IPS-15b (cell line): ENCODE measurements around the gene SCMH1.
"Not testable (repeated sequence)": the region's sequence is repeated elsewhere in the genome, so short reads cannot be mapped to it uniquely, and the experiment has no call there.

Source experiments
- H3K27me3 ChIP-seq: one replicate; pipeline ENCODE4 v1.6.1; 2013; ENCODE audit warnings: low read length; ENCODE audit not compliant: control insufficient read depth, insufficient read depth
- H3K36me3 ChIP-seq: one replicate; pipeline ENCODE4 v1.6.1; 2013; ENCODE audit warnings: low read length; ENCODE audit not compliant: control insufficient read depth, insufficient read depth
- H3K4me1 ChIP-seq: one replicate; pipeline ENCODE4 v1.6.1; 2013; ENCODE audit warnings: mild to moderate bottlenecking, low read length; ENCODE audit not compliant: control insufficient read depth, insufficient read depth
- H3K4me3 ChIP-seq: one replicate; pipeline ENCODE4 v1.5.1; 2013; ENCODE audit warnings: low read depth, low read length
- H3K9ac ChIP-seq: one replicate; pipeline ENCODE4 v1.6.1; 2013; ENCODE audit warnings: low read depth, mild to moderate bottlenecking, low read length
- H3K9me3 ChIP-seq: one replicate; pipeline ENCODE4 v1.6.1; 2013; ENCODE audit warnings: mild to moderate bottlenecking, low read length; ENCODE audit not compliant: control insufficient read depth, insufficient read depth

Gene SCMH1

DNA sequence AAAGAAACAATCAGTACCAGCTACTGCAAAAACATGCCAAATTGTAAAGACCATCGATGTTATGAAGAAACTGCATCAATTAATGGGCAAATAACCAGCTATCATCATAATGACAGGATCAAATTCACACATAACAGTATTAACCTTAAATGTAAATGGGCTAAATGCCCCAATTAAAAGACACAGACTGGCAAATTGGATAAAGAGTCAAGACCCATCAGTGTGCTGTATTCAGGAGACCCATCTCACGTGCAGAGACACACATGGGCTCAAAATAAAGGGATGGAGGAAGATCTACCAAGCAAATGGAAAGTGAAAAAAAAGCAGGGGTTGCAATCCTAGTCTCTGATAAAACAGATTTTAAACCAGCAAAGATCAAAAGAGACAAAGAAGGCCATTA, 35.1 kb downstream of the SCMH1 start:
- H3K36me3 ChIP-seq, H3K9ac ChIP-seq, H3K9me3 ChIP-seq, H3K4me1 ChIP-seq, H3K27me3 ChIP-seq, H3K4me3 ChIP-seq: not testable (repeated sequence)

DNA sequence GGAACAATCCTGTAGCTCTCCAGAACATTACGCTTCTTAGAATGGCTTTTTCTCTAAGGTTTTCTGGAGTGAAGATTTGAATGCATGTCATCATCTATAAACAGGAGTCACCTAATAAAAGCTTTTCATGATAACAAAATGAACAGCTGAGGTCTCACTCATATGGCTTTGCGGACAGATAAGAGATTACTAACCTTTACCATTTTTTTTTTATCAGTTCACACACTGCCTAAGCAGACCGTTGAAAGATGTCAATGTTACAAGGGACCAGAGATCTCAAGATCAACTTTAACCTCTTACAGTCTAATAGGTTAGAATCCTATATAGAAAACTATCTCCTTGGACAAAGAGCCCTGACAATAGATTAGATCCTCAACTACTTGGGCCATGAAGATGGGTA, 41.4 kb downstream of the SCMH1 start:
- peaks cover 4% of the 10 kb centered on the region for H3K36me3 ChIP-seq
- H3K4me3 ChIP-seq: no peak overlapping the region
- H3K27me3 ChIP-seq: no peaks in the 10 kb centered on the region
- no peak overlapping the region for H3K9ac ChIP-seq
- no peaks in the 10 kb centered on the region for H3K4me1 ChIP-seq
- peaks cover 3% of the 10 kb centered on the region for H3K9me3 ChIP-seq

DNA sequence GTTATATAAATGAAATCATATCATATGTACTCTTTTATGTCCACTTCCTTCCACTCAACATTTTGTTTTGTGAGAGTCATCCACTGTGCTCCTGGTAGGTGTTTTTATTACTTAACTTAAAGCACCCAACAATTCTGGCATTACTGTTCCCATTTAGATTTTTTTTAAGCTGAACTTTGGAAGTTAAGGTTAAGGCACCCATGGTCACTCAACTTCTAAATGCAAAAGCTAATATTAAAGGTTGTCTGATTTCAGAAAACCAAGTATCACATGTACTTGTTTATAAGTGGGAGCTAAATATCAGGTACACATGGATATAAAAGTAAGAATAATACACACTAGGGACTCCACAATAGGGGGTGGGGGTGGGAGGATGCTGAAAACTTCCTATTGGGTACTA, 42.7 kb downstream of the SCMH1 start:
- no peaks in the 10 kb centered on the region for H3K9me3 ChIP-seq
- H3K36me3 ChIP-seq: no peaks in the 10 kb centered on the region
- no peak overlapping the region for H3K4me3 ChIP-seq
- H3K9ac ChIP-seq: no peak overlapping the region
- no peaks in the 10 kb centered on the region for H3K27me3 ChIP-seq
- H3K4me1 ChIP-seq: no peaks in the 10 kb centered on the region

DNA sequence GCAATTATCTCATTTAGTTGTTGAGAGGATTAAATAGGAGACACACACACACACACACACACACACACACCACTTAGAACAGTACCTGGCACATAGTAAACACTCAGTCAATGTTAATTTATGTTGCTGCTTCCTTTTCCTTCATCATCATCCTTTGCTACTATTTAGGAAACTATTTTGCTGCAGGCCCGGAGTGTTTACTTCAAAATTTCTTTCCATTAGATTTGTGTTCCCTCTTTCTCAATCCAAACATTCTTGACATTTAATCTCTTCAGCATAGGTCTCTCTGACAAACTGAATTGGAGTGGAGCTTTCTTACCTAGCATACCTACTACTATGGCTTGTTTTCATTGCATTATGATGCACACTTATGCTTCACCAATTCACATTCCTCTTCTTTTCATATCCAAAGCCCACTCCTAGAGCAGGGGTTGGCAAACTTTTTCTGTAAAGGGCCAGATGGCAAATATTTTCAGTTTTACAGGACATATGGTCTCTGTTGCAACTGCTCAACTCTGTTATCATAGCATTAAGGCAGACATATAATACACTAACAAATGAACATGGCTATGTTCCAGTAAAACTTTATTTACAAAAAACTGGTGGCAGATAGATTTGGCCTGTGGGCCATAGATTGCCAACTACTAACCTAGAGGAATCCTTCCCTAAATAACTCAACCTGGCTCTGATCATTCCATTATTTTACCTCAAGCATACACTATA, 49.5 kb downstream of the SCMH1 start:
- Histone ChIP-seq H3K36me3 (no peaks in the 10 kb centered on the region), H3K4me3 (no peak overlapping the region), H3K27me3 (no peaks in the 10 kb centered on the region), H3K9me3 (no peaks in the 10 kb centered on the region), H3K9ac (no peak overlapping the region), H3K4me1 (no peaks in the 10 kb centered on the region)

DNA sequence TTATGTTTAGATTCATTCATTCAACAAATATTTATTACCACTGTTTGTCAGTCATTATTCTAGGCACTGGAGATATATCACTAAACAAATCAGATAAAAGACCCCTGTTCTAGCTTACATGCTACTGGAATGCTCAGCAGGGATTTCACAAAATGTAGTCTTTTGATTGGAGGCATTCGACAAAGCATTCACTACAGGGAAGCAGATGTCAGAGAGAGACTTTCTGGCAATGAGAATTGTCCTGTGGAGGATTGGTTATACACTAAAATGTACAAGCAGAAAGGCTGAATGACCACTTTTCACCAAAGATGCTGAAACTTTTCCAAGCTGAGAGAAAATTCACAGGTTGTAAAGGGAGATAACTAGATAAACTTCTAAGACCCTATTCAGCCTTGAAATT, 57.7 kb downstream of the SCMH1 start:
- Histone ChIP-seq H3K36me3 (no peaks in the 10 kb centered on the region), H3K27me3 (no peaks in the 10 kb centered on the region), H3K4me1 (no peaks in the 10 kb centered on the region), H3K9ac (no peak overlapping the region), H3K4me3 (no peak overlapping the region), H3K9me3 (no peaks in the 10 kb centered on the region)

DNA sequence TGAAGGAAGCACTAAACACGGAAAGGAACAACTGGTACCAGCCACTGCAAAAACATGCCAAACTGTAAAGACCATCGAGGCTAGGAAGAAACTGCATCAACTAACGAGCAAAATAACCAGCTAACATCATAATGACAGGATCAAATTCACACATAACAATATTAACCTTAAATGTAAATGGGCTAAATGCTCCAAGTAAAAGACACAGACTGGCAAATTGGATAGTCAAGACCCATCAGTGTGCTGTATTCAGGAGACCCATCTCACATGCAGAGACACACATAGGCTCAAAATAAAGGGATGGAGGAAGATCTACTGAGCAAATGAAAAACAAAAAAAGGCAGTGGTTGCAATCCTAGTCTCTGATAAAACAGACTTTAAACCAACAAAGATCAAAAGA, 63.9 kb downstream of the SCMH1 start:
- not testable (repeated sequence) for H3K36me3 ChIP-seq, H3K9me3 ChIP-seq, H3K9ac ChIP-seq

DNA sequence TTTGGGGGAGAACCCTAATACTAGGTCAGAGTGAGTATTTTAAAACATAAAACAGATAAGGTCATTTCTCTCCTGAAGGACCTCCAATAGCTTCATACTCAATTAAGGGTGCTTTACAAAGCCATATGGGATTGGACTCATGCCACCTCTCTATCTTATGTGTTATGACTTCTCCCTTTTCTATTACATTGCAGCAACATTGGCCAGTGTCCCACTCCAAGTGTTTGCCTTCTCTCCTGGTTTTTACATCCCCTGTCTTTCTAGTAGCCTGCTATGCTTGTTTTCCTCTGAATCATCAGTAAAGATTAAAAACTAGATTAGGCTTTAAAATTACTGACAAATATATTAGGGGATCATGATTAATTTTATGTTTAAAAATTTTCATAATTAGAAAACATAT, 66.6 kb downstream of the SCMH1 start:
- no peaks in the 10 kb centered on the region for H3K36me3 ChIP-seq
- H3K4me1 ChIP-seq: no peaks in the 10 kb centered on the region
- no peak overlapping the region for H3K4me3 ChIP-seq
- peaks cover 8% of the 10 kb centered on the region for H3K9me3 ChIP-seq
- no peaks in the 10 kb centered on the region for H3K27me3 ChIP-seq
- no peak overlapping the region for H3K9ac ChIP-seq

More for the DNA sequence above, 63.9 kb downstream of the SCMH1 start:
- not testable (repeated sequence) for H3K27me3 ChIP-seq, H3K4me3 ChIP-seq, H3K4me1 ChIP-seq

DNA sequence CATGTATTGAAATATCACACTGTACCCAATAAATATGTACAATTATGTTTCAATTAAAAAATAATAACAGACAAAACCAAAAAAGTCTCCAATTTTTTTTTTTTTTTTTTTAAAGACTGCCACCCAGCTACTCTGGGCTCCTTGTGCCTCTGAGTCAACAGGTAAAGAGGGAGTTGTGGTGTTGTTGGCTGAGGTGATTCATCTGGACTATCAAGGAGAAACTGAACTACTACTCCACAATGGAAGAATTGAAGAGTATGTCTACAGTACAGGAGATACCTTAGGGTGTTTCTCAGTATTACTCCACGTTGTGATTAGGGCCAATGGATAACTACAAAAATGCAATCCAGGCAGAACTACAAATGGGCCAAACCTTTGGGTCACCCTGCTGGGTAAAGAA, 67.9 kb downstream of the SCMH1 start:
- Histone ChIP-seq H3K9ac (no peak overlapping the region), H3K36me3 (peaks cover 3% of the 10 kb centered on the region), H3K27me3 (no peaks in the 10 kb centered on the region), H3K4me1 (no peaks in the 10 kb centered on the region), H3K4me3 (no peak overlapping the region), H3K9me3 (peaks cover 8% of the 10 kb centered on the region)

DNA sequence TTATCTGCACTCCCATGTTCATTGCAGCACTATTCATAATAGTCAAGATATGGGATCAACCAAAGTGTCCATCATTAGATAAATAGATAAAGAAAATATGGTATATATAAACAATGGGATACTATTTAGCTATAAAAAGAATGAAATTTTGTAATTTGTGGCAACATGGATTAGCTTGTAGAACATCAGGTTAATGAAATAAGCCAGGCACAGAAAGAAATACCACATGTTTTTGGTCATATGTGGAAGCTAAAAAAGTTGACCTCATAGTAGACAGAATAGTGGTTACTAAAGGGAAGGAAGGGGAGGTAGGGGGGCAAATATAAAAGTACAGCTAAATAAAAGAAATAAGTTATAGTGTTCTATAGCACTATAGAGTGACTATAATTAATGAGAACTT, 68.5 kb downstream of the SCMH1 start:
- peaks cover 3% of the 10 kb centered on the region for H3K36me3 ChIP-seq
- H3K9me3 ChIP-seq: peaks cover 8% of the 10 kb centered on the region
- H3K4me3 ChIP-seq: no peak overlapping the region

DNA sequence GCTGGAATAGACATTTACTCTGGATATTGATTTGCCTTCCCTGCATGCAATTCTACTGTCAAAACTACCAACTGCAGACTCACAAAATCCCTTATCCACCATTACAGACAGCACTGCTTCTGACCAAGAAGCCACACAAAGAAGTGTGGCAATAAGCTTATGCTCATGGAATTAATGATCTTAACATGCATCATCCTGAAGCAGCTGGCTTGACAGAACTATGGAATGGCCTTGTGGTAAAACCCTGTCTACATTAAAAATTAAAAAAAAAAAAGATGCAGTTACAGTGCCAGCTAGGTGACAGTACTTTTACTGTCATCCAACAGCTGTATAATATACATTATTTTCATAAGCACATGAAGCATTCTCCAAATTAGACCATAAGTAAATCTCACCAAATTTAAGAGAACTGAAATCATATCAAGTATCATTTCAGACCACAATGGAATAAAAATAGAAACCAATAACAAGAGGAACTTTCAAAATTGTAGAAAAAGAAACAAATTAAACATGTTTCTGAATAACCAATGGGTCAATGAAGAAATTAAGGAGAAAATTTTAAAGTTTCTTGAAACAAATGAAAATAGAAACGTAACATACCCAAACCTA, 70.7 kb downstream of the SCMH1 start:
- peaks cover 3% of the 10 kb centered on the region for H3K36me3 ChIP-seq
- no peaks in the 10 kb centered on the region for H3K4me1 ChIP-seq
- no peak overlapping the region for H3K9ac ChIP-seq
- no peak overlapping the region for H3K4me3 ChIP-seq
- no peaks in the 10 kb centered on the region for H3K27me3 ChIP-seq
- H3K9me3 ChIP-seq: peaks cover 11% of the 10 kb centered on the region

More for the DNA sequence above, 68.5 kb downstream of the SCMH1 start:
- Histone ChIP-seq H3K9ac (no peak overlapping the region), H3K27me3 (no peaks in the 10 kb centered on the region), H3K4me1 (no peaks in the 10 kb centered on the region)

DNA sequence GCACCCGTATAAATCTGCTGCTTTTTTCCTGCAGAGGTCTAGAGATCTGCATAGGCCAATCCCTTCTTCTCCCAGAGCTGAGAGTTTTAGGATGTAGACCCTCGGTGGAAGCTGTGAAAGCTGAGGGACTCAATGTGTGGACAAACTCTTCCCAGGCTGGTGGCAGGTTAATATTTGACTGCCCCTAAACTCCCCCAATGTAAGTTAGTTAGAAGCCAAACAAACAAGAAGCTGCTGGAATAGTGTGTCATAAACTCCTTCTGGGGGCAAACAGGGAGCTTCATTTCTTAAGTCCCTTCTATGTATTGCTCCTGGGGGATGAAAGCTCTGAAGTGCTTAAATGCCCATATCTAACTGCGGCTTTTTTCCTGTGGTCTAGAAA, 72.3 kb downstream of the SCMH1 start:
- H3K9me3 ChIP-seq: peaks cover 5% of the 10 kb centered on the region
- no peak overlapping the region for H3K4me3 ChIP-seq
- H3K4me1 ChIP-seq: no peaks in the 10 kb centered on the region
- H3K36me3 ChIP-seq: peaks cover 3% of the 10 kb centered on the region
- no peaks in the 10 kb centered on the region for H3K27me3 ChIP-seq
- H3K9ac ChIP-seq: no peak overlapping the region

DNA sequence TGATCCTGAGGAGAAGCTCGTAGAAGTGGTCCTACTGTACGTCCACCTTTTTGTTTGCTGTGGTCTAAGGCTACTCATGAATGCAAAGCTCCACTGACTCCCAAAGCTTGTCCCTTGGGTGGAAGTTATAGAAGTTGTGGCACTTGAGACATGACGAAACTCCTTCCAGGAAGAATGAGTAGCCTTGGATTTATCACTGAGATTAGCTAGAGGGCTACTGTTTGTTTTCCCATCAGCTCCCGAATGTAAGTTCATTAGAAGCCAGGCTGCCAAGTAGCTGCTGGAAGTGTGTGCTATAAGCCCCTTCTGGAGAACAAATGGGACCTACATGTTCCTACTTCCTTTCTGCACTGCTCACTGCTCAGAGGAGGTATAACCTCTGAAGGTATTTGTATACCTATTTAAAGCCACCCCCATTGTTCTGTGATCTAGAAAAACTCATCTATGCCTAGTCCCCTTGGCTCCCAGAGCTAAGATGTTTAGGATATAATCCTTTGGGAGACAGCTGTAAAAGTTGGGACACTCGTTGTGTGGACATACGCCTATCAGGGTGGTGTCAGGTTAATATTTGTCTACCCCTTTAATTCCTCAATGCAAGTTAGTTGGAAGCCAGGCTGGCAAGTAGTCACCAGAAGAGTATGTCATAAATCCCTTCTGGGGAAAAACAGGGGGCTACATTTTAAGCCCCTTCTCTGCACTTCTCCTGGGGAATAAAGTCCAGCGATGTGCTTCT, 72.9 kb downstream of the SCMH1 start:
- Histone ChIP-seq H3K4me1 (no peaks in the 10 kb centered on the region), H3K9ac (no peak overlapping the region), H3K4me3 (no peak overlapping the region), H3K36me3 (peaks cover 3% of the 10 kb centered on the region), H3K27me3 (no peaks in the 10 kb centered on the region), H3K9me3 (peaks cover 4% of the 10 kb centered on the region)
